ENCODE data around the gene CHST4. TPM values are rescaled to one million over a fixed set of nuclear protein-coding genes. Genes with fewer than 3 reads are reported as not detected.

Gene CHST4
- not detected in 2 replicates for total RNA-seq (ENCODE audit: low replicate concordance)

GRCh38 chr16:71526111-71526631, at the start of gene CHST4:
CHST4 (plus strand) TSS chr16:71526426; CDS start chr16:71536678, 10,252 bp downstream.

GRCh38 chr16:71489122-71489521, 37.1 kb upstream of the CHST4 start, which contains the start of gene ZNF19:
ZNF19 (minus strand) TSS chr16:71489324; CDS start chr16:71482114, 7,210 bp downstream.

GRCh38 chr16:71576971-71577370, 50.7 kb downstream of the CHST4 start, which contains the start of gene TAT:
TAT (minus strand) TSS chr16:71577092; CDS start chr16:71576415, 677 bp downstream.

Other genes starting within 250 kb of the CHST4 start
- 10.4 and 19.5 TPM in 2 replicates for gene CMTR2, start 237.0 kb upstream of the CHST4 start, total RNA-seq (ENCODE audit: low replicate concordance)
- 0.08 TPM in 1 of 2 replicates, not detected in the other for gene CALB2, start 167.7 kb upstream of the CHST4 start, total RNA-seq (ENCODE audit: low replicate concordance)
- not detected in 2 replicates for gene TLE7, start 84.4 kb upstream of the CHST4 start, total RNA-seq (ENCODE audit: low replicate concordance)
- 7.7 and 9.9 TPM in 2 replicates for gene ZNF23, start 64.2 kb upstream of the CHST4 start, total RNA-seq (ENCODE audit: low replicate concordance)
- 1.5 and 1.6 TPM in 2 replicates for gene ZNF19, start 37.1 kb upstream of the CHST4 start, total RNA-seq (ENCODE audit: low replicate concordance)
- gene TAT, start 50.7 kb downstream of the CHST4 start, total RNA-seq (ENCODE audit: low replicate concordance): not detected in 2 replicates
- gene MARVELD3, start 99.8 kb downstream of the CHST4 start, total RNA-seq (ENCODE audit: low replicate concordance): not detected in 2 replicates
- 4.0 TPM in 2 replicates for gene PHLPP2, start 198.3 kb downstream of the CHST4 start, total RNA-seq (ENCODE audit: low replicate concordance)